HG03045 (cell line): ENCODE results near the gene SSC5D.
A peak's percentile ranks its signal among the peaks of the same experiment; 100 is the strongest.

Experiments used
- ATAC-seq: cut with Tn5 transposase; IDR thresholded peaks from one replicate; pipeline ENCODE4 v1.9.1; 2021; ENCODE audit warnings: mild to moderate bottlenecking, moderate library complexity; ENCODE audit not compliant: unreplicated experiment

SSC5D gene

DNA sequence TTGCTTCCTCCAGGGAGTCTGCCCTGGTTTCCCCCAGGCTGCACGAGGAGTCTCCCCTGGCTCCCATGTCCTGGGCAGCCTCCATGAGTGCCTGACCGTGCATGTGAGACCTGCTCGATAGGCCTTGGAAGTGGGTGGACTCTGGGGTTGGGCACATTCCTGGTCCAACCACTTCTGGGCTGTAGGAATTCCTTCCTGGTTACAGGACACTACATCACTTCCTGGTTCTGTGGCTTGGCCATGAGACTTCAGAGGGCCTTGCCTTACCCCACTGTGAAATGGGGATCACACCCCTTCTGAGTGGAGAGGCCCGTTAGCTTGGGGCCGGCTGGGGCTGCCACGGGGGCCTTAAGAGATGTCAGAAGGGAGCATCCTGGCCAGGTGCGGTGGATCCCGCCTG, 15.8 kb upstream of the SSC5D start:
- ATAC-seq: no peak

GRCh38 chr19:55473225-55474012, 14.8 kb upstream of the SSC5D start:
- ATAC-seq: no peak

DNA sequence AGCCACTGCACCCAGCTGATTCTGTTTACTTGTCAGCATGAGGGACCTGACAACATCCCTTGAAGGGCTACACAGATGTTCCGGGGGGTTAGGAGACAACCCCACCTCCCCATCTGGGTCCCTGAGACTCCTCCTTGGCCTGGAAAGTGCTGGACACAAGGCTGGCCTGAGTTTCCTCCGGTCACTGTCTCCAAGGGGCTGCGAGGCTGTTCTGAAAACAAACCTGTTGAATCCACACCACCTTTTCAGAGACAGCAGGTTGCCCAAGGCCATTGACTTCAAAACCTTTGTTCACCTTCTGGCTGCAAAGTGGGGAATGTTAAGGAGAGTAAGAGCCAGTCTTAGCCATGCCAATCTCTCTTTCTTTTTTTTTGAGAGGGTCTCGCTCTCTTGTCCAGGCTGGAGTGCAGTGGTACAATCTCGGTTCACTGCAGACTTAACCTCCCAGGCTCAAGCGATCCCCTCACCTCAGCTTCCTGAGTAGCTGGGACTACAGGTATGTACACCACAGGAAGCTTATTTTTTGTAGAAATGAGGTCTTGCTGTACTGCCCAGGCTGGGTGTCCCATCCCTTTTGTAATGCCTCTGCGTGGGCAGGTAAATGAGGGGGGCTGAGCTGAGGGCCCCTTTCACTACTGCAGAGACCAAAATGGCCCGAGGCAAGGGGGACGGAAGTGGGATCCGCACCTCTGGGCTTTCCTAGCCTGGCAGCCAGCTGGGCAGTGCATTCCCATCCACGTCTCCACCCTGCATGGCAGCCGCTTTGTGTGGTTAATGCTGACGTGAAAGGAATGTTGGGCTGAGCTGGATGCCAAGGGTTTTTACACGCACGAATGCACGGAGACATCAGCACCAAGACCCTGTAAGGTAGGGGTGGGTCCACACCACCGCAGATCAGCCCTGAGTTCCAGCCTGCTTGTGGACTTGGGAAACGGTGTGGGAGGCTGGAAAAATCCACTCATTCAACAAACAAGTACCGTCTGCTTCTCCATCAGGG, 13.7 kb upstream of the SSC5D start:
- ATAC-seq: no peak

GRCh38 chr19:55476100-55476775, 12.0 kb upstream of the SSC5D start, which contains the start of gene ZNF628:
ZNF628 (plus strand) TSS chr19:55476617; CDS start chr19:55479911, 3,294 bp downstream.
- peak; percentile 86 for ATAC-seq

GRCh38 chr19:55477905-55478304, 10.3 kb upstream of the SSC5D start:
- no peak for ATAC-seq

GRCh38 chr19:55478364-55478763, 9.9 kb upstream of the SSC5D start:
- no peak for ATAC-seq

DNA sequence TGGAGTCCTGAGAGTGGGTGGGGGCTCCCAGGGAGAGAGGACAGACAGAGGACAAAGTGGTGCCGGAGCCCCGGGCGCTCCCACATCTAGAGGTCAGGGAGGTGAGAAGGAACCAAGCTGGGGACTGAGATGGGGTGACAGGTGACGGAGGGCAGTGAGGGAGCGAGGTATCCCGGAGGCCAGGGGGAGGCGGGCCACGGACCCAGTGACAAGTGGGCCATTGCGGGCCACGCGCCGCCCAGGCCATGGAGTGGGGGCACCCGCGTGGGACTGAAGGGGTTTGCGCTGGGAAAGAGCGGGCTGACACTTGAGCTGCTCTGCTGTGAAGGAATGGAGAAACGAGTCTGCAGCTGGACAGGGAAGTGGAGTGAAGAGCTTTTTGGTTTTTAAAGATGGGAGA, 9.2 kb upstream of the SSC5D start:
- no peak for ATAC-seq

DNA sequence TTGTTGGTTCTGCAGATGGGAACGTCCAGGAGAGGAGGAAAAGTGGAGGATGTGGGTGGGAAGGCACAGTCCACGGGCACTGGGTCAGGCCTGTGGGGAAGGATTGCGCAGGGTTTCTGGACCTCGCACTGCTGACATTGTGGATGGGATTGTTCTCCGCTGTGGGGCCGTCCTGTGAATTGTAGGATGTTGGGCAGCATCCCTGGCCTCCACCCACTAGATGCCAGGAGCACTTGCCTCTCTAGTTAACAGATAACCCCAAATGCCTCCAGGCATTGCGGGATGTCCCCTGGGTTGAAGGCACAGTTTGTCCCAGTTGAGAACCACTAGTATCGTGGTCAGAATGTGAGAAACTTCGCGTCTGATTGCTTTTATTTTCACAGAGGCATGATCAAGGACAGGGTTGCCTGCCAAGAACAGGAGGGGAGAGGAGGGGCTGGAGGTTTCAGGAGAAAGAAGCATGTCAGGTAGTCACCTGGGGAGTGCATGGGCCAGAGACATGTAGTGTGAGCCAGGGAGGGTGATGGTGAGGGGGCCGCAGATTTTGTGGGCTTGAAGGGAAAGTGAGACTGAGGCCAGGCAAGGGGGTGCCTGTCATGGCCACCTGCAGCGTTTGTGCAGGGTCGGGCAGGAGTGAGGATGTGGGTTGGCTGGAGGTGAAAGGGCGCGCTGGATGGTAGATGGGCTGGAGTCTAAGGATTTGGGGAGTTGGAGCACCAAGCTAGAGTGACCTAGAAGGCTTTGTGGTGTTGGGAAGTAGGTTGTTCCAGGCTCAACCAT, 8.6 kb upstream of the SSC5D start:
- no peak for ATAC-seq

- ATAC-seq: no peak
Measured at GRCh38 chr19:55481148-55481793, 7.0 kb upstream of the SSC5D start.

- no peak for ATAC-seq
Measured at GRCh38 chr19:55481794-55482155, 6.5 kb upstream of the SSC5D start.

GRCh38 chr19:55482156-55482961, 5.9 kb upstream of the SSC5D start:
- no peak for ATAC-seq

- no peak for ATAC-seq
Measured at GRCh38 chr19:55482967-55483705, 5.1 kb upstream of the SSC5D start.

- no peak for ATAC-seq
Measured at GRCh38 chr19:55483706-55484592, 4.3 kb upstream of the SSC5D start.

DNA sequence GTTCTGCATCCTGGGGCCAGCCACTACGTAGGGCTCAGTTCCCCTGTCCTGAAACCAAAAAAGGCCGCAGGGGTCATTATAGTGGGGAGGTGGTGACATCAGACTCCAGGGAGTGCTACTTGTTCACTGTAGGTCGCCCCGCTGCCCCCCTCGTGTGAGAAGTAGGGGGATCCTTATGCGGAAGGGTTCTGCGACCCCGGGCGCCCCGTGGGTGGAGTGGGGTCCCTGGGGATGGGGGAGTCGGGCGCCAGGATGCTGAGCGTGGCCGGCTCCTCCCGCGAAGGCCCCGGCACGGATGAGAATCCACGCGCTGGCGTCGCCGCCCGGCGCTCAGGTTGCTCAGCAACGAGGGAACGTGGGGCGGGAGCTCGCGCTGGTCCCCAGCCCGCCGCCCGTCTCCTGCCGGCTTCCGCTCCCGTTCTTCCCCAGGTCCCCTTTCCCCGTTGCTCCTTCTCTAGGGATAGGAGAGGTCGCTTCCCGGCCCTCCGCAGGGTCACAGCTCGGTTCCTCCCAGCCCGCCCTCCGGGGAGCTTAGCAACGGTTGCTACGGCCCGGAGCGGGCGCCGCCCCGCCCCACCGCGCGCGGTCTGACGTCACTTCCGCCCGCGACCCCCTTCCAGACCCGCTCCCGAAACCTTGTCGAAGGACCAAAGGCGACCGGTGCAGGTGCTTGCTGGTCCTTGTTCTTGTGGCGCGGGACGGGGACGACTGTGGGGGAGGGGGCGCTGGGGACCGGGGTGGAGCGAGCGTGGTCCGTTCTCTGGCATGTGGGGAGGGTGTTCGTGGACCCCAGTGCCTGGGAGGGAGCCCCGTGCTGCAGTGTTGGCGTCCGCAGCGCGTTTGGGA, 3.4 kb upstream of the SSC5D start, which contains the start of gene NAT14:
Gene NAT14, plus strand, starts transcription at position 596 of the 846 bp plus-strand sequence. CDS start 521 bp downstream, outside the sequence.
- no peak for ATAC-seq

DNA sequence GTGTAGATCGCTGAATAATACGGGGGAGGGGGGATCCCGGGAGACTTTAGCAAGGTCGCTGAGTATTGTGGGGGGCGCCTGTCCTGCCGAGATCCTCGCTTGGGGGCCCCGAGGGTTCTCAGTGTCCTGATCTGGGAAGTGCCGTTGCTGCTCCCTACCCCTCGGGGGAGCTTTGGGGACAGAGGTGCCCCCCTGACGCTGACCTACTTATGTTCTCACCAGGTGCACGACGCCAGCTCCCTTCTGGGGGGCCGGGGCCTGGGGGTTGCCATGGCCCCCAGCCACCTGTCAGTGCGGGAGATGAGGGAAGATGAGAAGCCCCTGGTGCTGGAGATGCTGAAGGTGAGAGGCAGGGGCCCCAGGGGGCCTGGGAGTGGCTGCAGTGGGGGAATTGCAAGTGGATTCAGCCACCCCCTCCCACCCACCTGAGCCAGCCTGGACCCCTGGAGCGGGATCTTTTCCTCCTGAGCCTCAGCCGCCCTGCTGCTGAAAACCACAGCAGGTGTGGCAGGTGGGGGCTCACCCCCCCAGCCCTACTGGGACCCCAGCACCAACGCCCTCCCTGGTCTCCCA, 2.7 kb upstream of the SSC5D start:
- ATAC-seq: no peak
